Measurements from ENCODE around the gene ATCAY. TPM values are rescaled to one million over a fixed set of nuclear protein-coding genes. Genes with fewer than 3 reads are reported as not detected.

Gene ATCAY
- total and polyA plus RNA-seq, 2 of the 4 experiments (the other 2 are of a cell fraction) = 0.31 to 0.36 TPM

DNA sequence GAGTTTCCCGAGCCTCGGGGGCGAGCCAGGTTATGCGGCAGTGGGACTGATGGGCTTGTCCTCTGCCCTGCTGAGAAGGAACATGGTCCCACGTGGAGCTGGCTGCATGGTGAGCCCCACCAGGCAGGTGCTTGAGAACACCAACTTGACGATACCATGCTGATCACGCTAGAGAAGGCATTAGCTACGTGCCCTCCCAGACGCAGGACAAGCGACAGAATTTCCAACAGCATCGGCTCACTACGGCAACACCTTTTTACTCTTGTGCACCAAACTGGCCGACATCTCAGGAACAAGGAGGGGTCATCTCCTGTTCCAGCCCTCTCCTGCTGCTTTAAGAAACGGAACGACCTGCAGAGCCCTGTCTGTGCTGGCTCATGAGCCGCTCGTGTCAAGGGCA is 20.0 kb upstream of the ATCAY start:
- no peak for TF ChIP-seq POLR2A (IDR thresholded peaks at IDR 0.05; ENCODE audit: low read depth, low read length)
- TF ChIP-seq FOS (IDR thresholded peaks at IDR 0.05; ENCODE audit: low read depth, low read length) = no peak
- no peak for TF ChIP-seq RAD21 (IDR thresholded peaks at IDR 0.05; ENCODE audit: low read length)
- no peak for TF ChIP-seq BHLHE40 (IDR thresholded peaks at IDR 0.05; ENCODE audit: low read depth, low read length)
- no peak for TF ChIP-seq RCOR1 (IDR thresholded peaks at IDR 0.05; ENCODE audit: insufficient replicate concordance, low read length)
- no peak for TF ChIP-seq MAFK (IDR thresholded peaks at IDR 0.05; ENCODE audit: low read depth, low read length)
- TF ChIP-seq, protein P1, sequence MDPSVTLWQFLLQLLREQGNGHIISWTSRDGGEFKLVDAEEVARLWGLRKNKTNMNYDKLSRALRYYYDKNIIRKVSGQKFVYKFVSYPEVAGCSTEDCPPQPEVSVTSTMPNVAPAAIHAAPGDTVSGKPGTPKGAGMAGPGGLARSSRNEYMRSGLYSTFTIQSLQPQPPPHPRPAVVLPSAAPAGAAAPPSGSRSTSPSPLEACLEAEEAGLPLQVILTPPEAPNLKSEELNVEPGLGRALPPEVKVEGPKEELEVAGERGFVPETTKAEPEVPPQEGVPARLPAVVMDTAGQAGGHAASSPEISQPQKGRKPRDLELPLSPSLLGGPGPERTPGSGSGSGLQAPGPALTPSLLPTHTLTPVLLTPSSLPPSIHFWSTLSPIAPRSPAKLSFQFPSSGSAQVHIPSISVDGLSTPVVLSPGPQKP (IDR thresholded peaks at IDR 0.05; ENCODE audit: borderline replicate concordance, low read depth, low read length) = no peak
- no peak for TF ChIP-seq MXI1 (IDR thresholded peaks at IDR 0.05; ENCODE audit: borderline replicate concordance, low read depth, low read length)
- TF ChIP-seq NFE2L2 (IDR thresholded peaks at IDR 0.05; ENCODE audit: low read depth, low read length) = no peak
- TF ChIP-seq USF2 (IDR thresholded peaks at IDR 0.05; ENCODE audit: low read depth, low read length) = no peak
- no peak for TF ChIP-seq CHD1 (IDR thresholded peaks at IDR 0.05; ENCODE audit: low read depth, low read length)
- no peak for TF ChIP-seq RFX5 (IDR thresholded peaks at IDR 0.05; ENCODE audit: low read depth, low read length)
- no peak for TF ChIP-seq CTCF (conservative IDR thresholded peaks at IDR 0.05; ENCODE audit: low read depth, low read length)
- TF ChIP-seq SMC3 (IDR thresholded peaks at IDR 0.05; ENCODE audit: low read depth, low read length) = no peak
- TF ChIP-seq CEBPB (IDR thresholded peaks at IDR 0.05; ENCODE audit: low read depth, low read length) = no peak
- no peak for TF ChIP-seq MAZ (IDR thresholded peaks at IDR 0.05; ENCODE audit: borderline replicate concordance, low read depth, low read length)
- no TSS peak for BruUV-seq (replicated peaks)
- ATAC-seq (ENCODE audit: low read depth) = no peak

More for the DNA sequence above, 20.0 kb upstream of the ATCAY start:
- H4K20me1 ChIP-seq (ENCODE audit: insufficient read depth, low read length) = no peaks in the 10 kb centered on the region
- H3K27me3 ChIP-seq (ENCODE audit: control insufficient read depth, insufficient read depth, low read length) = peaks cover 43% of the 10 kb centered on the region
- dilution Hi-C loops (cut with HindIII; ENCODE audit: low sequenced_read_pairs, unreplicated experiment) (no loop called here), in situ Hi-C loops (cut with MboI; ENCODE audit: low sequenced_read_pairs) (no loop called here), intact Hi-C loops (cut with micrococcal nuclease) (no loop called here)
- H3K79me1 ChIP-seq (ENCODE audit: low read depth in 1 of 2, low read length in 2 of 2) = no peaks in the 10 kb centered on the region
- H3K18ac ChIP-seq (ENCODE audit: low read depth, low read length) = no peak overlapping the region
- no peak overlapping the region for H4K5ac ChIP-seq (ENCODE audit: low read depth, low read length)
- no peak overlapping the region for H2AK5ac ChIP-seq (ENCODE audit: low read depth, low read length)
- no peak overlapping the region for H3K4ac ChIP-seq (ENCODE audit: low read depth, low read length)
- no peak overlapping the region for H3K9ac ChIP-seq (ENCODE audit: low read depth, low read length)
- H3K4me1 ChIP-seq (ENCODE audit: control insufficient read depth, insufficient read depth, low read length) = no peaks in the 10 kb centered on the region
- no peak overlapping the region for H2BK5ac ChIP-seq (ENCODE audit: low read depth, low read length, poor library complexity, severe bottlenecking)
- no peak overlapping the region for H3K56ac ChIP-seq (ENCODE audit: extremely low read depth, insufficient read depth, low read length)
- no peak overlapping the region for H3K27ac ChIP-seq (ENCODE audit: insufficient read depth, low read length)
- no peak overlapping the region for H2BK20ac ChIP-seq (ENCODE audit: low read depth, low read length)
- H4K8ac ChIP-seq (ENCODE audit: low read depth in 2 of 2, low read length in 2 of 2) = no peak overlapping the region
- no peak for DNase-seq
- no peak overlapping the region for H2AK9ac ChIP-seq (replicated peaks; ENCODE audit: low read depth, low read length, poor library complexity)
- WGBS, 2 experiments (ENCODE audit: extremely low coverage in 2 of 2, insufficient read length in 1 of 2) = 77% methylated on average over 13 of the region's 17 CpGs; no CpG with 5 or more reads in 1 of the 2 experiments
- no peak overlapping the region for H2AFZ ChIP-seq (replicated peaks; ENCODE audit: low read length, poor library complexity)
- H3K14ac ChIP-seq (replicated peaks; ENCODE audit: low read depth, low read length) = no peak overlapping the region
- 0 out of 2 replicates have a peak, but pooled peaks cover under 1% of the 10 kb centered on the region for H3K9me3 ChIP-seq (ENCODE audit: control insufficient read depth, insufficient read depth, low read length)
- no peak overlapping the region for H2BK120ac ChIP-seq (ENCODE audit: low read depth, low read length)
- ChIA-PET POLR2A (ENCODE audit: unreplicated experiment) (no interaction called here), CTCF (no interaction called here)
- no peak overlapping the region for H3K23ac ChIP-seq (ENCODE audit: low read depth, low read length)
- no peaks in the 10 kb centered on the region for H3K9me1 ChIP-seq (ENCODE audit: insufficient read depth, low read length)
- H2BK15ac ChIP-seq (ENCODE audit: low read depth, low read length) = no peak overlapping the region
- H3K4me3 ChIP-seq (ENCODE audit: insufficient read depth, low read depth, low read length) = no peak overlapping the region
- no peaks in the 10 kb centered on the region for H3K36me3 ChIP-seq (ENCODE audit: control insufficient read depth, insufficient read depth, low read length)
- H3K4me2 ChIP-seq (ENCODE audit: low read depth, low read length) = no peak overlapping the region
- no peak overlapping the region for H4K91ac ChIP-seq (ENCODE audit: insufficient read depth, low read depth, low read length)
